Muscle of arm (tissue), 12 donors: ENCODE measurements around the gene CA10. TPM values are rescaled to one million over a fixed set of nuclear protein-coding genes. Genes with fewer than 3 reads are reported as not detected.

ENCODE experiments used
- DNase-seq: peaks from one replicate; pipeline ENCODE4 v3.0.0-alpha.2; 2013
- polyA plus RNA-seq, 12 donors: library from polyadenylated mRNA; unstranded; fragments of 120-200 nt; gene quantifications; one replicate each; pipeline ENCODE4 v1.2.1, GENCODE V29; 2013; ENCODE audit not compliant: insufficient read length in 12 of 12

Gene CA10
- polyA plus RNA-seq, 12 donors = 2.4 to 9.5 (median 6.5) TPM; not detected in 2

- no peak for DNase-seq
Measured at GRCh38 chr17:51955245-51955644, 203.3 kb downstream of the CA10 start.

GRCh38 chr17:51954232-51954765 is 204.2 kb downstream of the CA10 start:
- no peak for DNase-seq

DNA sequence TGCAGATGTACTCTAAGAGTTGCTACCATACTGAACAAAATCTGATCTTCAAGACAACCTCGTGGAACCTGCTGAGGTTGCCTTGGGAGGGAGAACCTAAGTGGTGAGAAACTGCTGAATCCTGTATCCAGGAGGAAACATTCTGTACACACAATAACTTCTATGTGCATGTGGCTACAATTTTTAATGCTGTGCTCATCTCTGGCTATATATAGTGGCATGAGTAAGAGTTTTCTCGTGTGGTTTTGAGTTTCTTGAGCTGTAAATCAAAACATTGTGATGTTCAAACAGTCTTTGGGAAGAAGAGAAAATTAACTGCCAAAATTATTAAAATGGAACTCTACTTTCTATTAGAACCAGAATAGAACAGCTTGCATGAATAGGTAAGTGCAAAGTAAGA is 206.8 kb downstream of the CA10 start:
- DNase-seq = no peak

GRCh38 chr17:51948128-51948527 is 210.4 kb downstream of the CA10 start:
- DNase-seq = no peak

GRCh38 chr17:51947160-51947735 is 211.3 kb downstream of the CA10 start:
- no peak for DNase-seq

DNA sequence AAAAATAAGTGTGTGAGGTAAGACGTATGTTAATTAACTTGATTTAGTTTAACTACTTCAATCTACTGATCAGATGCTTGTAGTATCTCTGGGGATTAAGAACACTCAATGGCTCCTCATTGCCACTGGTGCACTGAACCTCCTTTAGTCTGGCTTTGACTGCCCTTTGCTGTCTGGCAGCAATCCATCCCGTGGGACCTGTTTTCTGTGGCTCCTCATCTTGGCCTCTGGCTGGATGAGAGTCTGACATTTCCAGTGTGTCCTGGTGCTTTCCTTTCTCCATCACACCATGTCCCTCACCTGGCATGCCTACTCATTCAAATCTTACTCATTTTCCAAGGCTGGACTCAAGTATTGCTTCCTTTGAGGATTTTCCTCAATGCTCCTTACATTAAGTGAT is 212.2 kb downstream of the CA10 start:
- no peak for DNase-seq

GRCh38 chr17:51941272-51941671 is 217.2 kb downstream of the CA10 start:
- no peak for DNase-seq

DNA sequence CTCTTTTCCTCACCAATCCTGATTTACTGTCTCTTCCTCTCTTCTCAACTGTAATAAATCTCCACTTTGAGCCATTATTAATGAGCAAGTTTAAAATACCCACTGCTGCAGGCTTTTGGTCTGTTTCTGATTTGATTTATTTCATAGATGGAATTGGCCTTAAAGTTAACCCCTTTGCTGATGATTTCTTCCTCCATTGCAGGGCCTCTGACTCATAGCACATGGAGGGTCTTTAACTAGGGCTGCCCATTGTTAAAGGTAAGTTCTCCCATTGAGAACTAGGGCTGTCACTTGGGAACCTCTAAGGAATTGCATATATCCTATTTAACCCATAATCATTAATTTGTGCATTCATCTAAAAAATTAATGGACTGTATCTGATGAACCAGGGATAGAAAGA is 221.2 kb downstream of the CA10 start:
- no peak for DNase-seq

- DNase-seq = no peak
Measured at GRCh38 chr17:51935477-51935876, 223.0 kb downstream of the CA10 start.

DNA sequence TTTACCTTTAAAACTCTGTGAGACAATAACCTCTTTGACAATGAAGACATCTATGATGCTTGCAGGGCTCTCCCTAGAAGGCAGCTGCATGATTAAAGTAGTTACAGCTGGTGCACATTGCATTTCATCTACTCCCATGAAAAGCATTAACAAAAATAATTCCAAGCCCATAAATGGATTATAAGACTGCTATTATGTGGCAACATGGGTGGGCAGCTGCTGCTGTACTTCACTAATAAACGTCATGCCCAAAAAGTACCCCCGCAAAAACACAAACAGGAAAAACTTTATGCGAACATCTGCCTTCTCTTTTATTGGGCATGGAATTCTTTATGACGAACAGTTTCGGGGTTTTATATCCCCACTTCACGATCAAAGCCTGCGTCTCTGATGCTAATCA is 224.9 kb downstream of the CA10 start:
- peak; percentile 12 for DNase-seq

DNA sequence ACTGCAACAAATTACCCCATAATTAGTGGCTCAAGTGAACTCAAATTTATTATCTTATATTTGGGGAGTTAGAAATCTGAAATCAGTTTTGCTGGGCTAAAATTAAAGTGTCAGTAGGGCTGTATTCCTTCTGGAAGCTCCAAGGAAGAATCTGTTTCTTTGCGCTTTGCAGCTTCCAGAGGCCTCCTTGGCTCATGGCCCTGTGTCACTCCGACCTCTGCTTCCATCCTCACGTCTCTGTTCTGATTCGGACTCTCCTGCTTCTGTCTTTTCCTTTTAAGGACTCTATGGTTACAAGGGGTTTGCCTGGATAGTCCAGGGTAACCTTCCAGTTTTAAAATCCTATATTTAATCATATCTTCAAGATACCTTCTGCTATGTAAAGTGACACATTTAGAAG is 232.1 kb downstream of the CA10 start:
- no peak for DNase-seq

GRCh38 chr17:51921500-51921899 is 237.0 kb downstream of the CA10 start:
- DNase-seq = no peak

GRCh38 chr17:51914577-51914976 is 243.9 kb downstream of the CA10 start:
- no peak for DNase-seq

DNA sequence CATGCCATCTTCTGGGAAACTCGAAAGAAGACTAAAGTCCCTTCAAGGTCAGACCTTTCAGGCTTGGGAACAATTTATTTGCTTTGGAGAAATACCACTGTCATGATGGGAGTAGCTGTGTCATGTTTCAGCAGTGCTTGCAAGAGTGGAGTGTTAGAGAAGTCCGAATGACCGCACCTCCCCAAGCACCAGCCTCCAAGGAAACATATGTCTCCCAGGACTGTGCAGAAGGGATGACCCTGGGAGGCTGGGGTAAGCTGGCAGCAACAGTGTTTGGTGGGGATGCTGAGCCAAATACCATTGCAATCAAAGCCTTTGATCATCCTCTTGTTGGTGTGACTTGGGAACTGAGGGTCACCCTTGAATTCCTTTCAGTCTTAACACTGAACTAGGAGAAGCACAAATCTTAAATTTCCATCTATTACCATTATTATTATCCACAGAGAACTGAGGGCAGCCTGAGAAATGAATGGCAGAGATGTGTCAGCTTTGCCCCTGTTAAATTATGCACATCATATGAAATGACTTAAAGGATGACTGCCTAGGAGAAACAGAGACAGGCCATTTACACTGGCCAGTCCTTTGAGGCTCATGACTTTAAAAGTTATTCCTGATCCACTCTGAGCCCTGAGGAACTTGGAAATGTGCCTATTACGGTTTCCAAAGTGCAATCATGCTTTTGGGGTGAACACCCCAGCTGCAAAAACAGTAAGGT is 244.9 kb downstream of the CA10 start:
- no peak for DNase-seq

- DNase-seq = no peak
Measured at GRCh38 chr17:51912939-51913338, 245.6 kb downstream of the CA10 start.

DNA sequence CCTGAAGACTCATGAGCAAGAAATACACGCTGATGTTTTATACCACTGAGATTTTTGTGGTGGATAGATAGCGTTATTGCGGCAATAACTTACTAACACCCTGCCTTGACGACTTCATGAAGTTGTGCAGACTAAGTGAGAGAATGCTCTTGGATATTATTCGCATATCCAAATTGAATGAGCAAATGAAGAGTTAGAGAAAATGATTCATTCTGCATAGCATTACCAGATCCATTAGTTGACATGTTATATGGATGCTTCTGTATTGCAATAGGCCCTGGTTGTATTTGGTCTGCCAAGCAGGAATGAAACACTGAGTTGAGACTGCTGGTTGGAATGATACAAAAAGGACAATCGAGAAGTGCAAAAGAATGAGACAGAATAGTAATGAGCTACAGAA is 247.3 kb downstream of the CA10 start:
- no peak for DNase-seq

GRCh38 chr17:51909971-51910370 is 248.5 kb downstream of the CA10 start:
- DNase-seq = no peak

- no peak for DNase-seq
Measured at GRCh38 chr17:51908841-51909537, 249.5 kb downstream of the CA10 start.

DNA sequence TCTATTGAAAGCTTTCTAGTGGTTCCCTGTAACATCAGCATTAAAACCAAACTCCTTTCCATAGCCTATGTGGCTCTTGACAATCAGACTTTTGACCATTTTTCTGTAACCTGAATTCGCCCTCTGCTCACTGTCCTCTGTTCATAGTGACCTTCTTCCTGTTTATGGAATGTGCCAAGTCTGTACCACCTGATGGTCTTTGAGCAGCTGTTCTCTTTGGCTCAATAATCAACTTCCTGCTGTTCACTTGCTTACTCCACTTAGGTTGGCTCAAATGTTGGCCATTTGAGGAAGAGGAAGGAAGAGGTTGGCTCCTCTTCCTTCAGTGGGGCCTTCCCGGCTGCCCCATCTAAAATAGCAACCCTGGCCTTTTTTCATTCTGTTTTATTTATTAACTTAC is 251.5 kb downstream of the CA10 start:
- DNase-seq = no peak

- no peak for DNase-seq
Measured at GRCh38 chr17:51904379-51904778, 254.1 kb downstream of the CA10 start.

- DNase-seq = no peak
Measured at GRCh38 chr17:51901242-51901641, 257.3 kb downstream of the CA10 start.

- no peak for DNase-seq
Measured at GRCh38 chr17:51891936-51892335, 266.6 kb downstream of the CA10 start.

DNA sequence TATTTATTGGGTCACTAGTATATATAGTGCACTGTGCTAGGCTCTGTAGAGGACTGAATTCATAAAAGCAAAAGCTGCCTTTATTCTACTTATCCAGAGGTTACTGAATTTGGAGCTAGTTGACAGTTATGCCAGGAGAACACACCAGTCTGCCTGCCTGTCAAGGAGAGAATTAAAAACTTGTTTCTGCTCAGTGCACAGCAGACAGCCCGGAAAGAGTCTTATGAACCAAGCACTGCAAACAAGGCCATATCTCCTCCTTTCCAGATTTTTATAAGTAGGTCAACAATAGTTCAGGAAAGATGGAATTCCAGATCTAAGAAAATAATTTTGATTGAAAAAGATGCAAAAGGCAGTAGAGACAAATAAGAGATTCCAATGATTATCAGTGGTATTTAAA is 267.8 kb downstream of the CA10 start:
- no peak for DNase-seq
